Psoas muscle (tissue), 8 donors: ENCODE results near the gene SPATA22. TPM values are rescaled to one million over a fixed set of nuclear protein-coding genes. Genes with fewer than 3 reads are reported as not detected.
"Not testable (repeated sequence)": the region's sequence is repeated elsewhere in the genome, so short reads cannot be mapped to it uniquely, and the experiment has no call there.

Experiments
- ATAC-seq, 4 donors: fragments of 200-7000 bp; cut with Tn5 transposase; one replicate each; pipeline ENCODE4 v1.9.1; 2020; ENCODE audit warnings: moderate library complexity in 3 of 4, mild to moderate bottlenecking in 2 of 4
- DNase-seq, 2 donors: peaks; one replicate each; pipeline ENCODE4 v3.0.0-alpha.2; 2020
- H3K27ac ChIP-seq: fragments of 200-600 bp; one replicate; pipeline ENCODE4 v1.8.0; 2022
- H3K27me3 ChIP-seq, 3 donors: fragments of 200-600 bp in 1 of 3; one replicate each; pipeline versions ENCODE4 v1.6.1 to v1.8.0; 2013 to 2022; ENCODE audit warnings: low read length in 2 of 3, mild to moderate bottlenecking in 2 of 3, moderate library complexity in 1 of 3; ENCODE audit not compliant: insufficient read depth in 3 of 3
- H3K36me3 ChIP-seq, 2 donors: fragments of 200-600 bp in 1 of 2; one replicate each; pipeline versions ENCODE4 v1.6.1 to v1.8.0; 2013 to 2022; ENCODE audit warnings: low read depth in 1 of 2, mild to moderate bottlenecking in 1 of 2, moderate library complexity in 1 of 2; ENCODE audit not compliant: insufficient read depth in 1 of 2
- H3K4me1 ChIP-seq: fragments of 200-600 bp; one replicate; pipeline ENCODE4 v1.8.0; 2022
- H3K4me3 ChIP-seq: fragments of 200-600 bp; one replicate; pipeline ENCODE4 v1.8.0; 2022; ENCODE audit warnings: mild to moderate bottlenecking
- H3K9me3 ChIP-seq: fragments of 200-600 bp; one replicate; pipeline ENCODE4 v1.8.0; 2022
- WGBS, 3 donors: extraction: QIAGEN DNeasy Blood & Tissue Kit; methylation state at CpG; one replicate each; pipeline versions ENCODE4 v1.1.6 to v1.1.7; 2013; 5-methylcytosine and 5-hydroxymethylcytosine counted together
- intact Hi-C, 2 donors: fragments of 100-400 bp; cut with DNase I; formaldehyde crosslinking; loops; one replicate each; pipeline versions ENCODE4 v1.11.0 to v1.14.2; 2022
- polyA plus RNA-seq, 3 donors: library from polyadenylated mRNA; stranded (reverse); fragments of 200-250 nt; gene quantifications; one replicate each; pipeline ENCODE4 v1.2.3, GENCODE V29; 2013
- total RNA-seq, 4 donors: library from RNA; stranded (reverse); fragmentation: NEBNext Ultra II Directional in 2 of 4; extraction: Animal tissue kit (Norgen Biotek cat#: 25700) in 2 of 4; gene quantifications; one replicate each; pipeline versions ENCODE4 v1.2.1 to v1.2.4, GENCODE V29; 2021 to 2023
- TF ChIP-seq, protein P1 (sequence below): fragments of 200-600 bp; IDR thresholded peaks from one replicate; pipeline ENCODE4 v1.8.0; 2022; ENCODE audit warnings: antibody characterized with exemption
- donor health status: healthy with polysubstance abuse.
- donor health status: DM: no; HTN: no; CAD: no; lungs with moderate emphysema.
- donor health status: Bipolar disorder and iron deficiency.
- donor health status: healthy.
- donor health status: DM: yes; HTN: yes; CAD: no.
- donor health status: DM: no; HTN: no; CAD: no.
- donor health status: DM: no; HTN: no; CAD: no.
- donor health status: DM: yes; HTN: yes; CAD: no.

Gene SPATA22
- total and polyA plus RNA-seq, 7 donors: 0.05 to 0.54 (median 0.31) TPM; not detected in 3

DNA sequence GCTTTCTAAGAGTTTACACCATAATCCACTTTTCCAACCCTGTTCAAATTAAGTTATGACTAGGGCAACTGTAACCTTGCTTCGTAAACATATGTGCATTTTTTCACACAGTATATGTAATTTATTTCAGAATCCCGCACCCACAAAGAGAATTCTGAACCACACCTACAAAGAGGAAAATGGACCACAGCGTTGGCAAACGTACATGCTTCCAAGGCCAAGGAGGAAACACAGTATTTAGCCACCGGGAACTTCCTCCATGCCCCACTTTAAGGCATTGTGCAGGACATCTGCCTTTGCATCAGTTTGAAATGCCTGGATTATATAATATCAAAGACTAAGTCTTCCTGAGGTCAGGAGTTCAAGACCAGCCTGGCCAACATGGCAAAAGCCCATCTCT, 2.1 kb downstream of the SPATA22 start:
- Histone ChIP-seq H3K27me3 (no peaks in the 10 kb centered on the region), H3K36me3 (no peaks in the 10 kb centered on the region), H3K27ac (no peak overlapping the region), H3K4me3 (no peak overlapping the region), H3K9me3 (no peaks in the 10 kb centered on the region), H3K4me1 (no peaks in the 10 kb centered on the region)
- TF ChIP-seq, protein P1, sequence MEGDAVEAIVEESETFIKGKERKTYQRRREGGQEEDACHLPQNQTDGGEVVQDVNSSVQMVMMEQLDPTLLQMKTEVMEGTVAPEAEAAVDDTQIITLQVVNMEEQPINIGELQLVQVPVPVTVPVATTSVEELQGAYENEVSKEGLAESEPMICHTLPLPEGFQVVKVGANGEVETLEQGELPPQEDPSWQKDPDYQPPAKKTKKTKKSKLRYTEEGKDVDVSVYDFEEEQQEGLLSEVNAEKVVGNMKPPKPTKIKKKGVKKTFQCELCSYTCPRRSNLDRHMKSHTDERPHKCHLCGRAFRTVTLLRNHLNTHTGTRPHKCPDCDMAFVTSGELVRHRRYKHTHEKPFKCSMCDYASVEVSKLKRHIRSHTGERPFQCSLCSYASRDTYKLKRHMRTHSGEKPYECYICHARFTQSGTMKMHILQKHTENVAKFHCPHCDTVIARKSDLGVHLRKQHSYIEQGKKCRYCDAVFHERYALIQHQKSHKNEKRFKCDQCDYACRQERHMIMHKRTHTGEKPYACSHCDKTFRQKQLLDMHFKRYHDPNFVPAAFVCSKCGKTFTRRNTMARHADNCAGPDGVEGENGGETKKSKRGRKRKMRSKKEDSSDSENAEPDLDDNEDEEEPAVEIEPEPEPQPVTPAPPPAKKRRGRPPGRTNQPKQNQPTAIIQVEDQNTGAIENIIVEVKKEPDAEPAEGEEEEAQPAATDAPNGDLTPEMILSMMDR: no peak
- no peak for ATAC-seq
- DNase-seq: no peak
- intact Hi-C loops: no loop called here
- WGBS, 3 donors: 54 to 68% (median 55%) methylated on average over 5 of the region's 5 CpGs

DNA sequence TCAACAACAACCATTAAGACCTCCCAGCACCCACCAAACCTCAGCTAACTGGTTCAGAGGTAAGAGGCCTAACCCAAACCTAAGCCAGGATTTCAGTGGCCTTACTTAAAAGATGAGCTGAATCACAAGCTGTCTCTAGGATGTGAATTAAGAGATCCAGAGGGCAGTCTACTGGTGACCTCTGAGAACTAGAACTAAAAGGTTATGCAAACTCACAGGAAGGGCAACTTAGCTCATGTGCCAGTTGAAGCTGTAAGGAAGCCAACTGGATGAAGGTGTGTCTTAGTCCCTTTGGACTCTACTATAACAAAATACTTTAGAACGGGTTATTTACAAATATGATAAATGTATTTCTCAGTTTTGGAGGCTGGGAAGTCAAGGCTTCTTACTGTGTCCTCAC, 5.3 kb downstream of the SPATA22 start:
- ATAC-seq, H3K27ac ChIP-seq, DNase-seq, H3K36me3 ChIP-seq, H3K4me1 ChIP-seq, intact Hi-C loops, H3K4me3 ChIP-seq, H3K27me3 ChIP-seq, H3K9me3 ChIP-seq: not testable (repeated sequence)
- WGBS, 3 donors: 77 to 88% (median 81%) methylated on average over 1 of the region's 1 CpG

DNA sequence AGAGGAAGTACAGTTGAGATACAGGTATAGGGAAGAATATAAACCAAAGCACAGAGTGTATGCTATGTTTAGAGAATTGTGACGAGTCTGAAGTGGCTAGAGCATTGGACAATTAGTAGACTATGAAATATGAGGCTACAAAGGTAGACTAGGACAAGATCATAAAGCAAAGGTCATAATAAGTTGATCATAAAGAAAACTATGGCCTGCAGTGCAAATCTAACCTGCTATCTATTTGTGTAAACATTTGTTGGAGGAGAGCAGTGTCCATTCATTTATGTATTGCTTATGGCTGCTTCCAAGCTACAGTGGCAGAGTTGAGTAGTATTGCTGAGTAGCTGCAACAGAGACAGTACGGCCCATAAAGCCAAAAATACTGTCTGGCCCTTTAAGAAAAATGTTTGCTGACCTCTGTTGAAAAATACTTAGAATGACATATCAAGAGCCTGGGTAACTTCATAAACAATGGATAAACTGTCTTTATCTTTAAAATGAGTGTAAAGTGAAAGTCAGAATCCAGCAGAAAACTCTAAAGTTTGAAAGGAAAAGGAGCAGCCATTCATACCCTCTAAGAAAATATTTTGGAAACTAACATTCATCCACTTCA, 23.5 kb downstream of the SPATA22 start:
- Histone ChIP-seq H3K27me3 (no peaks in the 10 kb centered on the region), H3K36me3 (no peaks in the 10 kb centered on the region), H3K4me1 (no peaks in the 10 kb centered on the region), H3K4me3 (no peak overlapping the region), H3K9me3 (no peaks in the 10 kb centered on the region), H3K27ac (no peak overlapping the region)
- ATAC-seq: no peak
- DNase-seq: no peak
- intact Hi-C loops: no loop called here
- TF ChIP-seq, protein P1: no peak
- WGBS, 3 donors: 48 to 54% (median 51%) methylated on average over 2 of the region's 2 CpGs

DNA sequence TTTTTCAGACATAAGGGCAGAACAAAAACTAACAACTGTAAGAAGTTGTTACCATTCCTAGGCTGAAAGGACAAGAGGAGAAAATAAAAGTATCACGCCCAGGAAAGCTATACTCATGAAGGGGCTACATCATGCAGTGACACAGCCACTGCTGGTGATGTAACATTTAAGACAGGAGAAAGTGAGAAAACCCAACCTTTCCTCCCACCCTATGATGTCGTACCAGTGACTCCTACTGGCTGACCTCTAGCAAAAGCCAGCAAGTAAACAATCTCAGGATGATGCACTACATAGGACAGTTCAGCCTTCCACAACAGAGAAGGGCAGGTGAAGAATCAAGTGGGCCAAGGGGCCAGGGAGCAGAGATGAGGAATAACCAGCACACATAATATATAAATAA, 24.0 kb downstream of the SPATA22 start:
- ATAC-seq (no peak), DNase-seq (no peak)
- WGBS, 3 donors: 57 to 63% (median 61%) methylated on average over 2 of the region's 2 CpGs
- TF ChIP-seq, protein P1: no peak
- H3K27ac ChIP-seq: no peak overlapping the region
- H3K36me3 ChIP-seq: no peaks in the 10 kb centered on the region
- H3K4me3 ChIP-seq: no peak overlapping the region
- intact Hi-C loops: no loop called here
- H3K27me3 ChIP-seq: no peaks in the 10 kb centered on the region
- H3K9me3 ChIP-seq: no peaks in the 10 kb centered on the region
- no peaks in the 10 kb centered on the region for H3K4me1 ChIP-seq

DNA sequence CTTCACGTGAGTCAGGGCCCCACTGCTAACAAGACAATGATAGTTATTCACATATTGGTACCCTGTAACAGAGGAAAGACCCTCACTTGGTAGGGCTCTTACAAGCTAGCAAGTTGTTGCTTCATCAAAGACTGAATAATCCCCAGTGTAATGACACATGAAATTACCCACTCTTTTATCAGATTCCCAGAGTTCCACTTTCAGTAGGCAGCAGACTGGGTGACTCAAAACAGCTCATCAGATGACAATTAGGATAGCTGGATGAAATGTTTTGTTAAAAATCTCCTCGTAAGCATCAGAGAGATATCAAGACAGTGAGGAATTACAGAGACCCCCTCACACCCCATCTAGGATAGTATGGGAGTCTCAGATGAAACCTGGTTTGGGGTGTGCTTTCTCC, 31.2 kb downstream of the SPATA22 start:
- 68 to 85% (median 70%) methylated on average over 2 of the region's 2 CpGs for WGBS, 3 donors
- ATAC-seq: no peak

More for the DNA sequence above, 31.2 kb downstream of the SPATA22 start:
- H3K4me1 ChIP-seq: no peaks in the 10 kb centered on the region
- H3K4me3 ChIP-seq: no peak overlapping the region
- intact Hi-C loops: no loop called here
- DNase-seq: no peak
- H3K27ac ChIP-seq: no peak overlapping the region
- no peaks in the 10 kb centered on the region for H3K9me3 ChIP-seq
- H3K27me3 ChIP-seq: peaks cover 0 to 5% (median 0%) of the 10 kb centered on the region in 3 donors
- no peaks in the 10 kb centered on the region for H3K36me3 ChIP-seq
- TF ChIP-seq, protein P1: no peak
